OCI-LY1 (cell line): ENCODE measurements around the gene IQCN.

Experiments used
- H2AFZ ChIP-seq: fragments of 200-600 bp; sonication (generic), shearing (Covaris generic); 2 replicates; pipeline ENCODE4 v1.6.0; 2014; ENCODE audit warnings: antibody characterized with exemption, mild to moderate bottlenecking, low read length
- H3F3A ChIP-seq: fragments of 200-600 bp; sonication (generic), shearing (Covaris generic); 2 replicates; pipeline ENCODE4 v1.6.0; 2014; ENCODE audit warnings: mild to moderate bottlenecking, antibody characterized with exemption, low read length, moderate library complexity; ENCODE audit not compliant: insufficient read depth
- H3K27ac ChIP-seq: fragments of 200-600 bp; sonication (generic); 2 replicates; pipeline ENCODE4 v1.5.1; 2014; ENCODE audit warnings: low read length, mixed run types, mild to moderate bottlenecking, low read depth; ENCODE audit not compliant: poor library complexity, severe bottlenecking
- H3K27me3 ChIP-seq: fragments of 200-600 bp; sonication (generic); 2 replicates; pipeline ENCODE4 v1.6.0; 2014; ENCODE audit warnings: antibody characterized with exemption, mild to moderate bottlenecking, low read length, moderate library complexity; ENCODE audit not compliant: insufficient read depth
- H3K36me3 ChIP-seq: fragments of 200-600 bp; sonication (generic); 2 replicates; pipeline ENCODE4 v1.6.1; 2014; ENCODE audit warnings: mild to moderate bottlenecking, antibody characterized with exemption, low read length, moderate library complexity, mixed read lengths; ENCODE audit not compliant: insufficient read depth
- H3K4me1 ChIP-seq: fragments of 200-600 bp; sonication (generic); 2 replicates; pipeline ENCODE4 v1.5.1; 2014; ENCODE audit warnings: mild to moderate bottlenecking, low read length, moderate library complexity; ENCODE audit not compliant: insufficient read depth, severe bottlenecking
- H3K4me2 ChIP-seq: fragments of 200-600 bp; sonication (generic), shearing (Covaris generic); 2 replicates; pipeline ENCODE4 v1.6.1; 2014; ENCODE audit warnings: low read length
- H3K4me3 ChIP-seq: fragments of 200-600 bp; sonication (generic); 2 replicates; pipeline ENCODE4 v1.5.1; 2014; ENCODE audit warnings: low read length, low read depth, mild to moderate bottlenecking, mixed read lengths; ENCODE audit not compliant: poor library complexity, severe bottlenecking
- H3K79me2 ChIP-seq: fragments of 200-600 bp; shearing (Covaris generic); 2 replicates; pipeline ENCODE4 v1.6.1; 2016; ENCODE audit warnings: mixed run types, low read length, mixed read lengths; ENCODE audit not compliant: insufficient read depth
- H3K9ac ChIP-seq: fragments of 200-600 bp; sonication (generic), shearing (Covaris generic); 2 replicates; pipeline ENCODE4 v1.6.1; 2014; ENCODE audit warnings: mild to moderate bottlenecking, low read length, mixed read lengths
- H3K9me2 ChIP-seq: fragments of 200-600 bp; sonication (generic), shearing (Covaris generic); 2 replicates; pipeline ENCODE4 v1.6.1; 2014; ENCODE audit warnings: low read depth, mild to moderate bottlenecking, low read length, mixed read lengths
- H3K9me3 ChIP-seq: fragments of 200-600 bp; shearing (Covaris generic); 2 replicates; pipeline ENCODE4 v1.6.1; 2014; ENCODE audit warnings: low read length, mixed read lengths
- H4K20me1 ChIP-seq: fragments of 200-600 bp; sonication (generic), shearing (Covaris generic); 2 replicates; pipeline ENCODE4 v1.6.0; 2016; ENCODE audit warnings: mild to moderate bottlenecking, low read length; ENCODE audit not compliant: insufficient read depth
- EZH2 ChIP-seq: fragments of 200-600 bp; sonication (generic), shearing (Covaris generic); IDR thresholded peaks from 2 replicates; pipeline ENCODE4 v1.8.0; 2017; ENCODE audit warnings: borderline replicate concordance, mixed run types, mild to moderate bottlenecking, antibody characterized with exemption, low read length, moderate library complexity, mixed read lengths
- TF ChIP-seq, protein P1 (sequence below): fragments of 200-600 bp; sonication (generic), shearing (Covaris generic); IDR thresholded peaks from 2 replicates; pipeline ENCODE4 v1.5.1; 2017; ENCODE audit warnings: mild to moderate bottlenecking, antibody characterized with exemption, low read length, moderate library complexity, mixed read lengths

Gene IQCN

DNA sequence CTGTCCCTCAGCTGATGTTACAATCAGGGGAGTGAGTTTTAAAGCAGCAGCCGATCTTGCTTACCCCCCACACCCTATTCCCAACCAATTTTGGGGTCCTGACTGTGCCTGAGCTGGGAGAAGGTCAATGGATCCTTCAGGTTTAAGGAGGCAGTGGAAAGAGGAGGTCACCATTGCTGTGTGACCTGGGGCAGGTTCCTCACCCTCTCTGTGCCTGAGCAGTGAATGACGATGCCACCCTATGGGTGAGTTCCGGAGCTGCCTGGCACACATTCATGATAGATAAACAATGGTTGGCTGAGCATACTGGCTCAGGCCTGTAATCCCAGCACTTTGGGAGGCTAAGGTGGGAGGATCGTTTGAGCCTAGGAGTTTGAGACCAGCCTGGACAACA is 27.5 kb upstream of the IQCN start:
- Histone ChIP-seq H3K27ac (no peak overlapping the region), H2AFZ (no peak overlapping the region), H3K36me3 (no peaks in the 10 kb centered on the region), H3F3A (no peaks in the 10 kb centered on the region), H3K4me2 (no peak overlapping the region), H3K27me3 (peaks cover 10% of the 10 kb centered on the region; the same call in 1 of the 2 replicates), H3K9ac (no peak overlapping the region), H3K9me2 (no peaks in the 10 kb centered on the region), H3K4me3 (no peak overlapping the region), H3K4me1 (peaks cover 36% of the 10 kb centered on the region), H3K9me3 (no peaks in the 10 kb centered on the region), H4K20me1 (no peaks in the 10 kb centered on the region), H3K79me2 (no peaks in the 10 kb centered on the region)
- TF ChIP-seq, protein P1, sequence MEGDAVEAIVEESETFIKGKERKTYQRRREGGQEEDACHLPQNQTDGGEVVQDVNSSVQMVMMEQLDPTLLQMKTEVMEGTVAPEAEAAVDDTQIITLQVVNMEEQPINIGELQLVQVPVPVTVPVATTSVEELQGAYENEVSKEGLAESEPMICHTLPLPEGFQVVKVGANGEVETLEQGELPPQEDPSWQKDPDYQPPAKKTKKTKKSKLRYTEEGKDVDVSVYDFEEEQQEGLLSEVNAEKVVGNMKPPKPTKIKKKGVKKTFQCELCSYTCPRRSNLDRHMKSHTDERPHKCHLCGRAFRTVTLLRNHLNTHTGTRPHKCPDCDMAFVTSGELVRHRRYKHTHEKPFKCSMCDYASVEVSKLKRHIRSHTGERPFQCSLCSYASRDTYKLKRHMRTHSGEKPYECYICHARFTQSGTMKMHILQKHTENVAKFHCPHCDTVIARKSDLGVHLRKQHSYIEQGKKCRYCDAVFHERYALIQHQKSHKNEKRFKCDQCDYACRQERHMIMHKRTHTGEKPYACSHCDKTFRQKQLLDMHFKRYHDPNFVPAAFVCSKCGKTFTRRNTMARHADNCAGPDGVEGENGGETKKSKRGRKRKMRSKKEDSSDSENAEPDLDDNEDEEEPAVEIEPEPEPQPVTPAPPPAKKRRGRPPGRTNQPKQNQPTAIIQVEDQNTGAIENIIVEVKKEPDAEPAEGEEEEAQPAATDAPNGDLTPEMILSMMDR: no peak
- no peak for TF ChIP-seq EZH2

DNA sequence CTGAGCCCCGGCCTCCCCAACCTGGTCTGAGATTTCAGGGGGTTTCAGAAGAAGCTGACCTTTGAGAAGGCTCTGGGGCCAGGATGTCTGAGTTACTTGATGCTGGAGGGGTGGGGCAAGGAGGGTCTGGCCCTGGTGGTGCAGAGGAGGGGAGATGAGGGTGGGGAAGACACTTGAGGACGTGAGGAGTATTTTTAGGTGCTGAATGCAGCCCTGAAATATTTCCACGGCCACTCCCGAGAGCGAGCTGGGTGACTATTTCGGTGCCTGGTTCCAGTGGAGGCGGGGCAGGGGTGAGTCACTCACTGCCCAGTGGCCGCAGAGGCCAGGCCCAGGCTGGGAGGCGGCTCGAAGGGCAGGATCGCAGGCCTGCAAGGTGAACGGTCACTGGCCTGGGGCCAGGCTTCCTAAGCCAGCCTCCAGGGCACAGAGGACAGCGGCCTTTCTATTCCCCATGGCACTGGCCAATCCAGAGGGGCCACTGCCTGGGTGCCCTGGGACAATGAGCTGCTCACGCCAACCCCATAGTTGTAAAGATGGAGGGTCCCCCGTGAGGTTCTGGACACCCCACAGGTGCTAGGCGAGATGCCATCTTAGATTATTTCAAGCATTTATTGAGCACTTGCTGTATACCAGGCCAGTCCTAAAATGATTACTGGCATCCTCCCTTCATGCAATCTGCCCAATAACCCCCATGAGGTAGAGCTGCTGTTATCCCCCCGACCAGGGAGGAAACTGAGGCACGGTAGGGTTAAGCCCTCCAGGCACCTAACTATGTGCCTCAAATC is 26.9 kb upstream of the IQCN start:
- Histone ChIP-seq H3K36me3 (no peaks in the 10 kb centered on the region), H3K27ac (no peak overlapping the region), H3K9ac (no peak overlapping the region), H3K9me2 (no peaks in the 10 kb centered on the region), H4K20me1 (no peaks in the 10 kb centered on the region), H3F3A (no peaks in the 10 kb centered on the region), H3K9me3 (no peaks in the 10 kb centered on the region), H2AFZ (no peak overlapping the region), H3K4me2 (no peak overlapping the region), H3K4me1 (peaks cover 30% of the 10 kb centered on the region), H3K79me2 (no peaks in the 10 kb centered on the region), H3K4me3 (no peak overlapping the region), H3K27me3 (peaks cover 10% of the 10 kb centered on the region; the same call in 1 of the 2 replicates)
- TF ChIP-seq, protein P1: no peak

DNA sequence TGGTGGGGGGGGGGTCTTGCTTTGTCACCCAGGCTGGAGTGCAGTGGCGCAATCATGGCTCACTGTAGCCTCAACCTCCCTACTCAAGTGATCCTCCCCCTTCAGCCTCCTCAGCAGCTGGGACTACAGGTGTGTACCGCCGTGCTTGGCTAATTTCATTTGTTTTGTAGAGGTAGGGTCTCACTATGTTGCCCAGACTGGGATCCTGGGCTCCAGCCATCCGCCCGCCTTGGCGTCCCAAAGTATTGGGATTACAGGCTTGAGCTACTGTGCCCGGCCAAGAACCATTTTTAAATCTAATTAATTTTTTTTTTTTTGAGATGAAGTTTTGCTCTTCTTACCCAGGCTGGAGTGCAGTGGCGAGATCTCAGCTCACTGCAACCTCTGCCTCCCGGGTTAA is 25.4 kb upstream of the IQCN start:
- Histone ChIP-seq H3K27ac (no peak overlapping the region), H3K9me2 (no peaks in the 10 kb centered on the region), H3K4me3 (no peak overlapping the region), H3K36me3 (no peaks in the 10 kb centered on the region), H3K4me1 (peaks cover 16% of the 10 kb centered on the region), H3K9me3 (no peaks in the 10 kb centered on the region), H2AFZ (no peak overlapping the region), H4K20me1 (no peaks in the 10 kb centered on the region), H3K9ac (no peak overlapping the region), H3K27me3 (peaks cover 14% of the 10 kb centered on the region; the same call in 1 of the 2 replicates), H3F3A (no peaks in the 10 kb centered on the region), H3K79me2 (no peaks in the 10 kb centered on the region), H3K4me2 (no peak overlapping the region)
- no peak for TF ChIP-seq EZH2
- TF ChIP-seq, protein P1: no peak
